CD4-positive, alpha-beta T cell (primary cell): ENCODE results near the gene COL18A1. TPM values are rescaled to one million over a fixed set of nuclear protein-coding genes. Genes with fewer than 3 reads are reported as not detected.

Experiments used
- ATAC-seq: fragments of 200-7000 bp; cut with Tn5 transposase; one replicate; pipeline ENCODE4 v1.10.0; 2022; ENCODE audit warnings: mild to moderate bottlenecking; ENCODE audit not compliant: poor library complexity
- CTCF ChIA-PET: fragments of 350-600 bp; sonication (Branson Sonifier 250); formaldehyde crosslinking; loops from one replicate; lab custom pipeline; 2021; ENCODE audit warnings: antibody characterized with exemption, inconsistent platforms; lab: Charles Lee
- POLR2A ChIA-PET: fragments of 350-600 bp; sonication (Branson Sonifier 250); formaldehyde crosslinking; loops from one replicate; lab custom pipeline; 2021; ENCODE audit warnings: antibody characterized with exemption, inconsistent platforms; lab: Charles Lee
- DNase-seq, 14 experiments: peaks; one replicate each; pipeline ENCODE4 v3.0.0-alpha.2; 2013 to 2020; ENCODE audit warnings: mixed read lengths in 2 of 14
- H3K27ac ChIP-seq, 2 donors: one replicate each; pipeline versions ENCODE4 v1.5.1 to v1.7.0; 2013; ENCODE audit warnings: low read length in 2 of 2, low read depth in 1 of 2, mild to moderate bottlenecking in 1 of 2
- H3K27me3 ChIP-seq, 2 experiments: 1 replicate in 1 of 2; 2 replicates in 1 of 2; pipeline versions ENCODE4 v1.6.1 to v1.7.0; 2013; ENCODE audit warnings: low read length in 2 of 2, control low read depth in 1 of 2, mild to moderate bottlenecking in 1 of 2, moderate library complexity in 1 of 2; ENCODE audit not compliant: insufficient read depth in 2 of 2, control insufficient read depth in 1 of 2
- H3K36me3 ChIP-seq: one replicate; pipeline ENCODE4 v1.6.1; 2013; ENCODE audit warnings: low read length, control low read depth; ENCODE audit not compliant: insufficient read depth
- H3K4me1 ChIP-seq: one replicate; pipeline ENCODE4 v1.6.1; 2013; ENCODE audit warnings: low read length, control low read depth; ENCODE audit not compliant: insufficient read depth
- H3K4me3 ChIP-seq: one replicate; pipeline ENCODE4 v1.5.1; 2013; ENCODE audit warnings: mild to moderate bottlenecking, low read length, moderate library complexity
- H3K9me3 ChIP-seq, 2 experiments: 1 replicate in 1 of 2; 2 replicates in 1 of 2; pipeline versions ENCODE4 v1.6.1 to v1.7.0; 2013; ENCODE audit warnings: low read length in 2 of 2, mild to moderate bottlenecking in 2 of 2, control low read depth in 1 of 2, moderate library complexity in 1 of 2; ENCODE audit not compliant: control insufficient read depth in 1 of 2, insufficient read depth in 1 of 2
- H3K27ac Mint-ChIP-seq: one replicate; pipeline ENCODE4 v1.8.0; 2020; ENCODE audit warnings: mixed read lengths
- H3K27me3 Mint-ChIP-seq: one replicate; pipeline ENCODE4 v1.8.0; 2021; ENCODE audit warnings: mixed read lengths
- H3K36me3 Mint-ChIP-seq: one replicate; pipeline ENCODE4 v1.8.0; 2021; ENCODE audit warnings: low read depth, mixed read lengths
- H3K4me1 Mint-ChIP-seq: one replicate; pipeline ENCODE4 v1.8.0; 2021; ENCODE audit warnings: low read depth, mixed read lengths
- H3K4me3 Mint-ChIP-seq: one replicate; pipeline ENCODE4 v1.8.0; 2020; ENCODE audit warnings: mild to moderate bottlenecking, mixed read lengths
- H3K9me3 Mint-ChIP-seq: one replicate; pipeline ENCODE4 v1.8.0; 2020; ENCODE audit warnings: mixed read lengths
- CTCF ChIP-seq: fragments of 200-600 bp; IDR thresholded peaks from one replicate; pipeline ENCODE4 v1.8.0; 2022; ENCODE audit warnings: antibody characterized with exemption, mild to moderate bottlenecking
- intact Hi-C, 2 experiments: fragments of 100-400 bp; cut with DNase I in 1 of 2; cut with micrococcal nuclease in 1 of 2; formaldehyde crosslinking; loops; one replicate each; pipeline versions ENCODE4 v1.15.1 to v1.9.0; 2023 to 2025; cut with DNase I, micrococcal nuclease
- total RNA-seq, 174 experiments: library from RNA in 2 of 174; stranded (reverse) in 2 of 174; gene quantifications; one replicate each; pipeline ENCODE4 v1.2.3 and lab custom pipeline; 2021 to 2026

The COL18A1 gene
- total RNA-seq, 2 experiments from 2014 or later = 15.2 to 16.0 TPM

GRCh38 chr21:45387506-45387905 is 17.5 kb upstream of the COL18A1 start:
- H3K27ac ChIP-seq = no peak overlapping the region
- POLR2A ChIA-PET = no interaction called here
- peaks cover 8 to 18% of the 10 kb centered on the region in 2 experiments for H3K27me3 ChIP-seq
- no peaks in the 10 kb centered on the region for H3K4me1 Mint-ChIP-seq
- H3K27me3 Mint-ChIP-seq = peaks cover 31% of the 10 kb centered on the region
- no peaks in the 10 kb centered on the region for H3K36me3 Mint-ChIP-seq
- H3K4me1 ChIP-seq = no peaks in the 10 kb centered on the region
- no peaks in the 10 kb centered on the region for H3K9me3 Mint-ChIP-seq
- H3K4me3 ChIP-seq = no peak overlapping the region
- no peaks in the 10 kb centered on the region for H3K36me3 ChIP-seq
- CTCF ChIA-PET = no interaction called here
- H3K4me3 Mint-ChIP-seq = no peak overlapping the region
- peaks cover 0 to 13% of the 10 kb centered on the region in 2 experiments for H3K9me3 ChIP-seq
- intact Hi-C loops = loop anchor here in 1 of 2 experiments (5.0 kb wide), 1 partner anchor 75 kb away; no protein-coding TSS in a partner anchor
- H3K27ac Mint-ChIP-seq = no peak overlapping the region
- no peak for ATAC-seq
- no peak for TF ChIP-seq CTCF
- no peak for DNase-seq

- intact Hi-C loops = loop anchor here in 1 of 2 experiments (5.0 kb wide), 1 partner anchor 76 kb away; no protein-coding TSS in a partner anchor
- H3K4me3 Mint-ChIP-seq = no peak overlapping the region
- DNase-seq (no peak), ATAC-seq (no peak)
- POLR2A ChIA-PET = no interaction called here
- H3K9me3 Mint-ChIP-seq = no peaks in the 10 kb centered on the region
- H3K27ac ChIP-seq = no peak overlapping the region
- H3K27me3 ChIP-seq = peaks cover 8 to 18% of the 10 kb centered on the region in 2 experiments
- H3K36me3 ChIP-seq = no peaks in the 10 kb centered on the region
- H3K27ac Mint-ChIP-seq = no peak overlapping the region
- TF ChIP-seq CTCF = no peak
- no peaks in the 10 kb centered on the region for H3K4me1 ChIP-seq
- H3K4me1 Mint-ChIP-seq = no peaks in the 10 kb centered on the region
- peaks cover 0 to 8% of the 10 kb centered on the region in 2 experiments for H3K9me3 ChIP-seq
- H3K36me3 Mint-ChIP-seq = no peaks in the 10 kb centered on the region
- H3K4me3 ChIP-seq = no peak overlapping the region
- CTCF ChIA-PET = no interaction called here
- H3K27me3 Mint-ChIP-seq = peaks cover 31% of the 10 kb centered on the region
These were observed 16.9 kb upstream of the COL18A1 start for GRCh38 chr21:45388011-45388521.

GRCh38 chr21:45388611-45389296 is 16.2 kb upstream of the COL18A1 start:
- H3K4me1 Mint-ChIP-seq = no peaks in the 10 kb centered on the region
- Histone ChIP-seq H3K9me3 (peaks cover 0 to 4% of the 10 kb centered on the region in 2 experiments), H3K27ac (no peak overlapping the region), H3K4me1 (no peaks in the 10 kb centered on the region), H3K27me3 (peaks cover 8 to 11% of the 10 kb centered on the region in 2 experiments), H3K4me3 (no peak overlapping the region), H3K36me3 (no peaks in the 10 kb centered on the region)
- no peak overlapping the region for H3K27ac Mint-ChIP-seq
- intact Hi-C loops = loop anchor here in 1 of 2 experiments (5.0 kb wide), 1 partner anchor 76 kb away; no protein-coding TSS in a partner anchor
- no peak for DNase-seq
- no peak for TF ChIP-seq CTCF
- CTCF ChIA-PET = no interaction called here
- no peaks in the 10 kb centered on the region for H3K9me3 Mint-ChIP-seq
- H3K36me3 Mint-ChIP-seq = no peaks in the 10 kb centered on the region
- POLR2A ChIA-PET = no interaction called here
- H3K4me3 Mint-ChIP-seq = no peak overlapping the region
- peaks cover 31% of the 10 kb centered on the region for H3K27me3 Mint-ChIP-seq
- no peak for ATAC-seq
